D341Med (cell line): Measurements from ENCODE around the gene TSSC4.

Experiments
- DNase-seq: peaks from one replicate; pipeline ENCODE4 v3.0.0; 2012; ENCODE audit warnings: low spot score

Gene TSSC4

DNA sequence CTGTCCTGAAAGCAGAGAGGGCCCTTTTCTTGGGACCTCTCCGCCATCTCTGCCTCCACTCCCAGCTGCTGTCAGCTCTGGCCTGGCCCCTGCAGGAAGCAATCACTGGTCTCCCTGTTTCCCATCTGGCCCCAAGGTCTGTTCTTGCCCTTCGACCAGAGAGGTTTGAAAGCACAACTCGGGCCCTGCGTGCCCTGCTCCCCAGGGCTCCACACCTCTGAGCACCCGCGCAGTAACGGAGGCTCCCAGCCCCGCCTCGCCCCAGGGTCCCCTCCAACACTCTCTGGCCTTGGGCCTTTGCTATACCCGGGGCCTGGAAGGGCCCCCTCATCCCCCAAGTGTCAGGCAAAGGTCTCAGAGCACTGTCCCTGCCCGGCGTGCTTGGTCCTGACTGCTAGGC is 31.2 kb upstream of the TSSC4 start:
- DNase-seq = no peak

DNA sequence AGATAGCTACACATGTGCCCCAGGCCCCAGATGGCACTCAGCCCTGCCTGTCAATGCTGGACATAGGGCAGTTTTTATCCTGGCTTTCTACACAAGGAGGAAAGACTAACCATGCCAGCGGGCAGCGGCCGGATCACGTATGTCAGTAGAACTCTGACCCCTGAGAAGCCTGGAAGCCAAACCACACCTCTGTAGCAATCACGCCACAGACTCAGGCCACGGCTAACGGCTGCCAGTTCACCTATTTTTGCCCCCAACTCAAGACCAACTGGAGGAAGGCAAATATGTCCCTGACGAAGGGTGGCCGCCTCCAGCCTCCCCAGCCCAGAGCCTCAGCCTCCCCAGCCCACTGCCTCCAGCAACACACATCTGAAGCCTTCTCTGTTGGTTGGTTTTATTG is 30.7 kb upstream of the TSSC4 start:
- no peak for DNase-seq

DNA sequence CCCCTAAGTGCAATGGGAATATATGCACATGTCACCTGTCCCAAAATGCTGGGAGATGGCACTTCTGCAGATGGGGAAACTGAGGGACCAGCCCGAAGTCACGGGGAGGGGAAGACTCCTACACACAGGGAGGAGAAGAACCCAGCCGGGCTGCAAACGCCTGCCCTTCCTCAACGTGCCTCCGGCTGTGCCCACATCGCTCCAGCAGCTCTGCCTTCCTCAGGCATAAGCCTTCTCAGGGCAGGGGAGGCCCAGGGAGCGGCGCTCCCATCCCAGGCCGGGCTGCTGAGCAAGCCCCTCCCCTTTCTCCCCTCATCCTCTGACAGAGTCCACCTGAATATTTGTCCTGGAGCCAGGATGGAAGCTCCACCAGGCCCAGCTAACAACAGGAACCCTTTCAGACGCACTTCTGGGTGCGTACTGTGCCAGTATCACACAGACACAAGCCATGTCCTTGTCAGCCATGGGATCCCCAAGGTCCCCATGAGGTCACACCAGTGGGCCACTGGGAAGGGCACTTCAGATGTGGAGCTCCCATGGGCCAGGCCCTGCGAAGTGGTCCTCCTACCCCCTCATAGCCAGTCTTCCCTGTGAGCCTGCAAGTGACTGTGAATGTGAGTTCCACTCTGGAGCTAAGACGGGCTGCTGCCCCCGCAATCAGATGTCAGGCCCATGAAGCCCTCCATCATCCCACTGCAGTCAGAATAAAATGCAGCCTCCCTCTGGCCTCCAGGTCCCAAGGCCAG is 25.9 kb upstream of the TSSC4 start:
- no peak for DNase-seq

DNA sequence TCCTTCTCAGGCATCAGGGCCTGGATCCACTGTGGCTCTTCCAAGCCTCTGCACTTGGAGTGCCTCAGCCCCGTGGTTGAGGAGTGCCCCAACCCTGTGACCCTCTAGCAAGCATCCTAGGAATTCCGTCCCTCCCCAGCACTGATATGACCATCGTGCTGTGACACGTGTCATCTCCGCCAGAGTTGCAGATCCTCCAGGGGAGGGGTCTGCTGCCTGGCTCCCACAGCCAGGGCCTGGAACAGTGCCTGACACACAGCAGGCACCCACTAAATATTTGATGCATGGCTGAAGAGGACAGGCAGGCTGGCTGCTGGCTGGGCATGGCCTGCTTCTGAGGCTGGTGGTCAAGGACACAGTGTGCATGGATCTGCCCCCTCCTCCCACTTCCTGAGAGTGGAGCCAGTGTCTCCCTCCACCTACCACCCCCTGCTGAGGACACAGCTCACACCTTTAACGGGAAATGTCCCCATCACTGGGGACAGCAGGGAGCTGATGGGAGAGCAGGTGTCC is 25.2 kb upstream of the TSSC4 start:
- no peak for DNase-seq

DNA sequence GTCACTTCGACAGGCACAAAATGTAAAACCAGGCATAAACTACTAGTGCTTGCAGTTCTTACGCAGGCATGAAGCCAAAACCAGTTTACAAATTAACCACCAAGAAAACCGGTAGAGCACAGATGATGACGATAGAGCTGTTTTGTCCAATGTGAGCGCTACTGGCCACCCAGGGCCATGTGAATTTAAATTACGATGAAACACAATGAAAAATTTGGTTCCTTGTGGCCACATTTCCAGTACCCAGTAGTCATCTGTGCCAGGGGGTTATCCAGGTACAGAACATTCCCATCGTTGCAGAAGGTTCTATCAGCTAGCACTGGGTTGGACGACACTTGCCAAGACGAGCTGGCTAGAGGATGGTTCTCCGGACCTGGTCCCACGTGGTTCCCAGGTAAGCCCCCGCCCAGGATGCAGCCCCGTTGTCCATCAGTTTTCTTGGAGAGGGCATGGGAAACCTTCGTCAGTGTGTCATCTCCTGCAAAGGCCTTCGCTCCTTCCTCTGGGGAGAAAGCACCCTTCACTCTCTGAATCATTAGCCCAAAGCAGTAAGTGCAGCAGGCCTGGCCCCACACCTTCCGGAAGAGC is 24.5 kb upstream of the TSSC4 start:
- DNase-seq = no peak

DNA sequence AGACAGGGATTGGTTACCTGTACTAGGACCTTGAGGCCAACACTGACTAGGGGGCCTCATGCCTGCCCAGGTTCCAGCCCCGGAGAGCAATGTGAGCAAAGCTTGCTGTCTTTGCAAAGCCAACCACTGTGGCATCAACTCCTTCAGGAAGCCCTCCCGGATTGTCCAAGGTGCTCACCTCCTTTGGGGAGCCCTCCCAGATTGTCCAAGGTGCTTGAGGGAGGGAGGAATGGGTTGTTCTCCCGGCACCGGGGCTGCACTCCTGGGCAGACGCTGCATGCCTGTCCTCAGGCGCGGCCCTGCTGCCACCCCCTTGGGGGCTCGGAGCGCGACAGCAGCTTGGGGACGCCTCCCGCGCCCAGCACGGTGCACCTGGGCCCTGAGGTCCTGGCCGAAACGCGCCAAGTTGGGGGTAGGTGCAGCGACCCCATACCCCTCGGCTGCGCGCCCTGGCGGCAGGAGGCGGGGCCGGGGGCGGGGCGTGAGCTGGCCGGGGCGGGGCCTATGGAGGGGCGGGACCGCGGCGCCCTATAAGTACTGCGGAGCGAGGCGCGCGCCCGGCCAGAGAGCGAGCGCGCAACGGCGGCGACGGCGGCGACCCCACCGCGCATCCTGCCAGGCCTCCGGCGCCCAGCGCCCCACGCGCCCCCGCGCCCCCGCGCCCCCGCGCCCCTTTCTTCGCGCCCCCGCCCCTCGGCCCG is 23.6 kb upstream of the TSSC4 start, which contains the start of gene CD81:
Gene CD81 (plus strand): TSS at position 560 of the 701 bp plus-strand sequence. CDS start 240 bp downstream, outside the sequence.
- DNase-seq = peak; percentile 96

DNA sequence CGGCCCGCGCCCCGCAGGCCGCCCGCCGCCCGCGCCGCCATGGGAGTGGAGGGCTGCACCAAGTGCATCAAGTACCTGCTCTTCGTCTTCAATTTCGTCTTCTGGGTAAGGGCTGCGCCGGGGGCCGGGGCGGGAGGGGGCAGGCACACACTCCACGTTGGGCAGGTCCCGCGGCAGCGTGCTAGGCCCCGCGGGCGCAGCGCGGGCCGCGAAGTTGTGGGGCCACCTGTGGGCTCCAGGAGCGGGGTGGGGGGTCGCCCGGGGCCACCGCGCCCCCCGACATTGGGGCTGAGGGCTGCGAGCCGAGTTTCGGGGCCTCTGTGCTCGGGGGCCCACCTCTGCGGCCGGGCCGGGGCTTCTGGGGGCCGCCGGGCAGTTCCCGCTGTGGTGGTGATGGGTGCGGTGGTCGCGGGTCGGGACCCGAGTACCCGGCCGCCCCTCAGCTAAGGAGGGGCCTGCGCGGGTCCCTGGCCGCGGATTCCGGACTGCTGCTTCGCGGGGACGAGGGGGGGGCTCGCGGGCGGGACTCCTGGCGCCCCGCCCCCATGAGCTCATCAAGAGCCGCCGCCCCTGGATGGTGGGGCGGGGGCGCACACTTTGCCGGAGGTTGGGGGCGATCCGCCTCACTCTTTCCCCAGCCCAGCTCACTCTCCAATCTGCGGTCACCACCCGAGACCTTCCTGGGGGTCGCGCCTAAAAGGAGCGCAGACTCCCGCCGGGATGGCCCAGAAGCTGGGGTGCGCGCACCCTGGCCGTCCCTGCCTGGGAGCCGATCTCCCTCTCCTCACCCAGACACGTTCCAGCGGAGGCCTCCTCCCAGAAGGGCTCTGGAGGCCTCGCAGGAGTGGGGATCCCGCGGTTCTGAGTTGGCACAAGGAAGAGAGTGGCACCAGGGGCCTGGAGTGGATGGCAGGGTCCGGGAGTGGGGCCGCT is 22.8 kb upstream of the TSSC4 start:
- DNase-seq = peak; percentile 84

DNA sequence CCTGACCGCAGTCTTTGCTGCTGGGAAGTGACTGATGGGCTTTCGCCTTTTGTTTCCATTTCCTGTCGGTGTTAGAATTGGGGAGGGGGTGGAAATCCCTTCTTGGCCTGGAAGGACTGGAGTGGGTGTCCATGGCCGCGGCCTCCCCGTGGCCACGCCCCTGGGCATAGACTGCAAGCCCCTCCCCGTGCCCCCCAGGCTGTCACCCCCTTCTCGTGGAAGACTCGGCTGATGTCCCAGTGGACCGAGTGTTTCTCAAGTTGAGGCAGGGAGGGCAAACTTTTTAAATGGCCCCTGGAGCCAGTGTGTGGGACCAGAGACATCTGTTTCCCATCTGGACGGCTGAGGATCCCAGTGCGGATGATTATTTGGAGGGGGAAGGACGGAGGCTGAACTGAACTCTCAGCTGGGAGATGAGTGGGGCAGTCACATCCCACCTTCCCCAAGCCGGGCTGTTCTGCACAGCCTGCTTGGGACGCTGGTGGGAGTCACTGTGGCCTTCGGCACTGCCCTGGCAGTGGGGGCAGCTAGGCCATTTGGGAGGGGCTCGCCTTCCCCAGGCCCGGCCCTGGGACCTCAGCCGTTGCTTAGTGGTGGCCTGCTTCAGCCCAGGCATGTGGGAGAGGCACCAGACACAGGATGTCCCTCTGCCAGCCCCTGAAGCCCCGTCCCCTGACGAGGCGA is 21.9 kb upstream of the TSSC4 start:
- no peak for DNase-seq

DNA sequence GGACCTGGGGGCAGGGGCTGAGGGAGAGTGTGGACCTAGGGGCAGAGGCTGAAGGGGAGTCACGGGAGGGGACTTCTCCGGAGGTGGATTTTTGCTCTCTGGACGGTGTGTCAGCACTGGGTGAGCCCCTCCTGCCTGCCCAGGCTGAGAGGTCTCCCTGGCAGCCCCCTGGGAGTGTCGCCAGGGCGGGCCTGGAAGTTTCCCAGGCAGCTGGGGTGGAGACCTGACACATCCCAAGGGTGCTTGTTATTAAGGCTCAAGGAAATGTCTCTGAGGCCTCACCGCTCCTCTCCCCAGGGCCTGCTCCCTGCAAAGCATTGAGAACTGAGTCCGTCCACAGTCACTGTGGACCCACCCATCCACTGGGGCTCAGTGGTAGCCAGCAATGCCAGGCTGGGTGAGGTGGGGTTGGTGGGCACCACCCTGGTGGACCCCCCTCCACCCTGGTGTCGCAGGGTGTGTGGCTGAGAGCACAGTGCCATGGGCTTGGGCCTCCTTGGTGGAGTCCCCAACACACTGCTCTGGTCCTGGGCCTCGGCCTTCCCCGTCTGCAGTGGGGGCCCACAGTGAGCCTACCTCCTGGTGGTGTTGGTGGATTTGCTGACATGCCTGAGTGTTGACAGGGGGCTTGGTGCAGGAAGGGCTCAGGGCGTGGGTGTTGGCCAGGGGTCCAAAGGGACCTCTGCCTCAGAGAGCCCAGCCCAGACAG is 20.9 kb upstream of the TSSC4 start:
- peak; percentile 53 for DNase-seq

DNA sequence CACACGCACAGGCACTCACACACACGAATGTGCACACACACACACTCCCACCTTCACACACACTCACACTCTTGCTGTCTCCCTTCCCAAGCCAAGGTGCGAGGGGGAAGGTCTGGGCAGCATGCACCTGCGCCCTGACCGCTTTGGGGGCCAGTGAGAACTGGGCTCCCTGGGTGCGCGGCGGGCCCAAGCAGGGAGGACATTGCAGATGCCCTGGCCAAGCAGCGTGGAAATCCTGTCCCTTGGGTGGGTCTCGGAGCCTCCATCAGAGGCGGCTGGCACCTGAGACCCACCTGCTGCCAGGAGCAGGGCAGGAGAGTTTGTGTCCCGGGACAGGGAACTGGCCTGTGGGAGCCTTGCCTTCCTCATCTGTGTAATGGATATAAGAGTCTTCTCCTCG is 20.2 kb upstream of the TSSC4 start:
- no peak for DNase-seq

DNA sequence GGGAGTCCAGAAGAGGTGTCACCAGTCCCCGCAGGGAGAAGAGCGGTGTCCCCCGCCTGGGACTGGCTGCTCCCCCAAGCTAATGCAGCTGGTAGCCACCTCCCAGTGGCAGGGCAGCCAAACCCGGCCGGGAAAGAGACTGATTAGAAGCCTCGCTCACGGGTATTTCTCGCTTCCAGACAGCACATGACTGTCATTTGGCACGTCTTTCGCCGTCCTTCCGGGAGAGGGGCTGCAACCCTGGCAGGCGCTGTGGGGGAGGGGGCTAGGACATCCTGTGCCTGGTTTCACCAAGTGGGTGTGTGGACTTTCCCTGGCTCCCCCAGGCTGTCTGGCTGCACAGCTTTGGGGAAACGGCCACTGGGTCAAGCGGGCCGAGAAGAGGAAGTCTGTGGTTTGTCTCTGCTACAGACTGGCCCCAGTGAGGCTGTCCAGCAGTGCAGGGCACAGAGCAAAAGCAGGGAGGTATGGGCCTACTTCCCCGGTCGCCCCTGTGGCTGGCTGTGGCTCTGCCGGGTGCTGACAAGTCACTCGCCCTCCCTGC is 19.7 kb upstream of the TSSC4 start:
- no peak for DNase-seq

DNA sequence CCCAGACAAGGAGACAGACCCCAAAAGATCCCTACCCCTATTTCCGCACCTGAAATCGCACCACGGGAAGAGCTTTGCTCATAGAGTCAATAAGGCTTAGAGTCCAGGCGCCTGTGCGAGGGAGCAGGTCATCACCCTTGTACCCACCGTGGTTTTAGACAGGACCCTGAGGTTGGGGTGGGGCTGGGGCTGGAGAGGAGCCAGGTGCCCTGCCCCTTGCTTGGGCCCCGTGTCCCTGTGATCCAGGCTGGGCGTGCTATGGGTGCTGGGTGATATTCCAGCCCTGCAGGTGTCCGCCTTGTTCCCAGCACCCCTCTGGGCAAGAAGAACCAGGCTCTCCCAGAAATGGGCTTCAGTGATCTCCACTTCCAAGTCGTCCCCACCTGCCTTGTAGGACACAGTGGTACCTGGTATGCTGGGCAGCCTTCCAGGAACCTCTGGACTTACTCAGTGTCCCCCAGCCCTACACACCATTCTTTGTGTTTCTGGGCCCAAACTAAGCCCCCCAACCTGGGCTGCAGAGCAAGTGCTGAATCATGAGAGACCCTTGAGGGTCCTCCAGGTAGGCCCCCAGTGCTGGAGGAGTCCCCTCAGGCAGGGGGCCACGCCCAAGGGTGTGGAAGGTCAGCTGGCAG is 18.9 kb upstream of the TSSC4 start:
- no peak for DNase-seq

DNA sequence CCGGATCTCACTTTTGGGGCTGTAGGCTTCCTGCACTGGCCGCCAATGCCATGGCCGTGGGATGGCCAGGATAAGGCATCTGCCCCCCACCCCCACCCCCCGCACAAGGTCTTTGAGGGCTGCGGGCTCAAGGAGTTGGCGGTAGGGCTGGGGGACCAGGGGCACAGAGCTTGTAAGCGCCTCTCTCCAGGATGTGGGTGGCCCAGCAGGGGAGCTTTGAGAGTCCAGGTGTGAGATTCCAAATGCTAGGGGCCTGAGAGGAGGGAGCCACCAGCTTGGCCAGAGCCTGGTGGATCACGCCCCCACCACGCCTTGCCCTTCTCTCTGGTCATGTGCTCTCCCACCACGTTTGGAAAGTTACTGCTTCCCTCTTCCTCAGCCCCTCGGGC is 18.4 kb upstream of the TSSC4 start:
- no peak for DNase-seq

DNA sequence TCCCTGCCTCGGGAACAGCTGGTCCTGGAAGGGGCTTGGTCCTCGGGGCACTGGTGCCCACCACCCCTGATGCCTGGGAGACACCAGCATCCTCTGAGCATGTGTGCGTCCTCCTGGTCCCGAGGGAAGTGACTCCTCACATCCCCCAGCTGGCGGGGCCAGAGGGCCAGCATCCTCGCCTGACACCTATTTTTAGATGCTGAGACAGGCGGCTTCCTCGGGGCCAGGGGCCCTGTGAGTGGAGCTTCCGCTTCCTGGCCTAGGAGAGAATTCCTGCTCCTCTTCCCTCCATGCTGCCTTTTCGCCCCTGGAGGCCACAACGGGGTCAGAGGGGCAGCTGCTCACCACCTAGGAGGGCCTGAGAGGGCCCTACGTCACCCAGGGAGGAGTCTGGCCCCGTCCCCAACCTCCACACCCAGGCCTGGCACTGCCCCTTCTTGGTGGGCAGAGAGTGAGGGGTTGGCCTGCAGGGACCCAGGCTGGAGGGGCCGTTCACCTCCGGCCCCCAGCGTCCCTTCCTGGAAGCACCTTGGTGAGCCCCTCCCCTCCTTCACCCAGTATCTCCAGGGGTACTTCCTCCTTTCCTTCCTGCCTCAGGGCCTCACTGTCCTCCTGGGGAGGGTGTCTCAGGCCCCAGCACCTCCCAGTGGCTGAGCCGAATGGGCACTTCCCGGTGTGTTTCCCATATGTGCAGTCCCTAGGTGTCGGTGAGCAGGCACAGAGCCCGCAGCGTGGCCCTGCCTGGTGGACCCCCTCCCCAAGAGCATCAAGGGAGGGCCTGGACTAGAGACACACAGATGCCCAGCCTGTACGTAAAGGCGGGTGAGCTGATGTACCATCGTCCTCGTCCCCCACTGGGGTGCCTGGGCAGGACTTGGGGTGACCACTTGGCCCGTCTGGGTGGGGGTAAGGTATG is 17.4 kb upstream of the TSSC4 start:
- no peak for DNase-seq

DNA sequence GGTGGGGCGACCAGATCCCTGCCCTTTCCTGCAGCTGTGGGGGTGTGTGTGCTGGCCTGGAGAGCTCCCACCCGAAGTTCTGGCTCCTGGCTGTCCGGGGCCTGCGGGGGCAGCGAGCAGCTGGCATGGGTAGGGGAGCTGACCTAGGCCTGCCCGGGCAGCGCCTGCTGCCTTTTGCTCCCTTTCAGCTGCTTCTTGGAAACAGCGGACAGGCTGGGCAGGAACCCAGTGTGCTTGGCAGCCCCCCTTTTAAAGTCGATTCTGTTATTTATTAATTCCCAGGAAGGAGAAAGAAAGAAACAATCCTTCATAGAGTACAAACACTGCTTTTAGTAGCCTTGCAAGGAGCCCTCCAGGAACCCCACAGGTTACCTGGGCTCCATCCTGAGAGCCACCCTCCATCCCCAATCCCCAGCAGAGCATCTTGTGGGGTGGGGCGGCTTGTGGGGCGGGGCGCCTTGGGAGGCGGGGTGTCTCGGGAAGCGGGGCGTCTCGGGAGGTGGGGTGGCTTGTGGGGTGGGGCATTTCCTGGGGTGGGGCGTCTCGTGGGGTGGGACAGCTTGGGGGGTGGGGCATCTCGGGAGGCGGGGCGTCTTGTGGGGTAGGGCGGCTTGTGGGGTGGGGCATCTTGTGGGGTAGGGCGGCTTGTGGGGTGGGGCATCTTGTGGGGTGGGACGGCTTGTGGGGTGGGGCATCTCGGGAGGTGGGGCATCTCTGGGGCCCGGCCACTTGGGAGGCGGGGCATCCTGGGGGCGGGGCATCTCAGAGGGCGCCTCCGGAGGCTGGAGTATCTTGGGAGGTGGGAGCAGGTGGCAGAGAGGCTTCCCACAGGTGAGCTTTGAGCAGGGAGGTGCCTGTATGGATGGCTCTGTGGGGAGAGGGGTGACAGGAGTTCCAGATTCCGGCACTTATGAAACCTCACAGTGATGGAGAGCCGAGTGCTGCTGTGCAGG is 16.4 kb upstream of the TSSC4 start:
- DNase-seq = no peak

DNA sequence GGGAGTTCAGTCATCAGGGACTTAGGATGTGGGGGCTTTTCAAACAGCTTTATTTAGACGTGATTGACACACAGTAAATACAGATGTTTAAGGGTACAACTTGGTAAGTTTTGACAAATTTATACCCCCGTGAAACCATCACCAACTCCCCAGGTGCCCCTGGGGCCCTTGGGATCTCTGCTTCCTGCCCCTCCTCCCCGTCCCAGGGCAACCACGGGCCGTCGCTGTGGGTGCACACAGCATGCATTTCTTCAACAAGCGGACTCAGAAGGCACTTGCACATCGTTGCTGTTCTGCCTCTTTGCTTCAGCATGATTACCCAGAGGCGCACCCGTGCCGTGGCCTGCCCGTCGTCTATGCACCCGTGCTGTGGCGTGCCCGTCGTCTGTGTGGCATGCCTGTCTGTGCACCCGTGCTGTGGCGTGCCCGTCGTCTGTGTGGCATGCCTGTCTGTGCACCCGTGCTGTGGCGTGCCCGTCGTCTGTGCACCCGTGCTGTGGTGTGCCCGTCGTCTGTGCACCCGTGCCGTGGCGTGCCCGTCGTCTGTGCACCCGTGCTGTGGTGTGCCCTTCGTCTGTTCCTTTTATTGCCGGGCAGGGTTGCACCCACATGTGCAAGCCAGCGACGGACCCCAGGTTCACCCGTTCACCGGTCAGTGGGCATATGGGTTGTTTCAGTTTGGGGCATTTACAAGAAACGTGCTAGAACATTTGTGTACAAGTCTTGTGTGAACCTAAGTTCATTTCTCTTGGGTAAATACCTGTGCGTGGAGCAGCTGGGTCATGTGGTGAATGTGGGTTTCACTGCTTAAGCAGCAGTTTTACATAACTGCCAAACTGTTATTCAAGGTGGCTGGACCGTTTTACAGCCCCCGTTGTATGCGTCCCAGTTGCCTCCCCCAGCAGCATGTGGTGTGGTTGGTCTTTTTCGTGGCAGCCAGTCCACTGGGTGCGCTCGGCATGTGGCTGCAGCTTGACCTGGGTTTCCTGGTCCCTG is 15.1 kb upstream of the TSSC4 start:
- DNase-seq = no peak
